IMR-90 (cell line): ENCODE data around the gene ACACB.

ENCODE experiments used
- CEBPB ChIP-seq: IDR thresholded peaks from 2 replicates; pipeline ENCODE4 v1.6.1; 2012; ENCODE audit warnings: low read depth, low read length, improper control_type of control experiment
- CHD1 ChIP-seq: IDR thresholded peaks from 2 replicates; pipeline ENCODE4 v1.6.1; 2012; ENCODE audit warnings: low read depth, low read length, improper control_type of control experiment
- CTCF ChIP-seq: conservative IDR thresholded peaks from 2 replicates; pipeline ENCODE4 v1.5.1; 2012; ENCODE audit warnings: mild to moderate bottlenecking, low read depth, low read length, improper control_type of control experiment
- MAZ ChIP-seq: IDR thresholded peaks from 2 replicates; pipeline ENCODE4 v1.6.1; 2012; ENCODE audit warnings: low read depth, mild to moderate bottlenecking, low read length, improper control_type of control experiment, moderate library complexity, borderline replicate concordance
- MXI1 ChIP-seq: IDR thresholded peaks from 2 replicates; pipeline ENCODE4 v1.6.1; 2012; ENCODE audit warnings: low read depth, mild to moderate bottlenecking, low read length, moderate library complexity, borderline replicate concordance
- POLR2A ChIP-seq: IDR thresholded peaks from 2 replicates; pipeline ENCODE4 v1.6.1; 2012; ENCODE audit warnings: mild to moderate bottlenecking, low read depth, low read length
- RAD21 ChIP-seq: IDR thresholded peaks from 2 replicates; pipeline ENCODE4 v1.6.1; 2012; ENCODE audit warnings: low read length, improper control_type of control experiment
- RCOR1 ChIP-seq: IDR thresholded peaks from 2 replicates; pipeline ENCODE4 v1.6.1; 2012; ENCODE audit warnings: mild to moderate bottlenecking, low read length, improper control_type of control experiment; ENCODE audit not compliant: insufficient replicate concordance
- RFX5 ChIP-seq: IDR thresholded peaks from 2 replicates; pipeline ENCODE4 v1.8.0; 2012; ENCODE audit warnings: low read depth, mild to moderate bottlenecking, low read length, moderate library complexity
- SMC3 ChIP-seq: fragments of 150-350 bp; IDR thresholded peaks from 2 replicates; pipeline ENCODE4 v1.6.1; 2016; ENCODE audit warnings: low read depth, mild to moderate bottlenecking, antibody characterized with exemption, low read length, moderate library complexity
- USF2 ChIP-seq: fragments of 150-350 bp; IDR thresholded peaks from 2 replicates; pipeline ENCODE4 v1.6.1; 2017; ENCODE audit warnings: mild to moderate bottlenecking, antibody characterized with exemption, low read length, low read depth

- TF ChIP-seq MAZ = no peak
- TF ChIP-seq RFX5 = no peak
- TF ChIP-seq CTCF = no peak
- no peak for TF ChIP-seq CHD1
- TF ChIP-seq SMC3 = no peak
- TF ChIP-seq POLR2A = no peak
- no peak for TF ChIP-seq RCOR1
- TF ChIP-seq USF2 = no peak
- TF ChIP-seq MXI1 = no peak
- TF ChIP-seq CEBPB = no peak
- TF ChIP-seq RAD21 = no peak
Observed at GRCh38 chr12:109191621-109192250, 75.3 kb downstream of the ACACB start.
